ENCODE measurements around the gene AOC1.
"Not testable (repeated sequence)": the region's sequence is repeated elsewhere in the genome, so short reads cannot be mapped to it uniquely, and the experiment has no call there.

Gene AOC1

GRCh38 chr7:150852371-150852905, at the start of gene AOC1:
Gene AOC1, plus strand, starts transcription at chr7:150852517. Its CDS starts 3,954 bp downstream, at chr7:150856471.
- DNase-seq, result no peak

- no peak for DNase-seq
These were observed 49.0 kb upstream of the AOC1 start for GRCh38 chr7:150803161-150803860.

- no peak for DNase-seq
These were observed 47.5 kb upstream of the AOC1 start for GRCh38 chr7:150804802-150805201.

GRCh38 chr7:150805864-150806263, 46.5 kb upstream of the AOC1 start:
- DNase-seq, result no peak

- no peak for DNase-seq
These were observed 45.9 kb upstream of the AOC1 start for GRCh38 chr7:150806454-150806853.

- DNase-seq, result no peak
These were observed 45.5 kb upstream of the AOC1 start for GRCh38 chr7:150806863-150807262.

GRCh38 chr7:150807616-150808438, 44.5 kb upstream of the AOC1 start:
- not testable (repeated sequence) for DNase-seq

- no peak for DNase-seq
These were observed 37.9 kb upstream of the AOC1 start for GRCh38 chr7:150814328-150815001.

- no peak for DNase-seq
These were observed 33.3 kb upstream of the AOC1 start for GRCh38 chr7:150818971-150819370.

- DNase-seq, result no peak
These were observed 32.2 kb upstream of the AOC1 start for GRCh38 chr7:150820148-150820547.

- no peak for DNase-seq
These were observed 31.6 kb upstream of the AOC1 start for GRCh38 chr7:150820578-150821198.

- no peak for DNase-seq
These were observed 29.3 kb upstream of the AOC1 start for GRCh38 chr7:150823043-150823442.

GRCh38 chr7:150823484-150824126, 28.7 kb upstream of the AOC1 start:
- DNase-seq, result no peak

GRCh38 chr7:150824379-150825177, 27.7 kb upstream of the AOC1 start:
- no peak for DNase-seq

- no peak for DNase-seq
These were observed 26.1 kb upstream of the AOC1 start for GRCh38 chr7:150826061-150826849.

GRCh38 chr7:150828384-150828783, 23.9 kb upstream of the AOC1 start:
- no peak for DNase-seq

GRCh38 chr7:150829426-150829825, 22.9 kb upstream of the AOC1 start:
- no peak for DNase-seq

GRCh38 chr7:150830937-150831336, 21.4 kb upstream of the AOC1 start:
- DNase-seq, result no peak

GRCh38 chr7:150831851-150832250, 20.5 kb upstream of the AOC1 start:
- DNase-seq, result no peak

GRCh38 chr7:150835019-150835418, 17.3 kb upstream of the AOC1 start:
- no peak for DNase-seq
